RPMI7951 (cell line): Measurements from ENCODE around the gene WDR77. TPM values are rescaled to one million over a fixed set of nuclear protein-coding genes. Genes with fewer than 3 reads are reported as not detected.
A peak's percentile ranks its signal among the peaks of the same experiment; 100 is the strongest.

Experiments used
- DNase-seq: peaks from one replicate; pipeline ENCODE4 v3.0.0-alpha.2; 2012; ENCODE audit warnings: low read depth
- total RNA-seq: library from RNA; depleted of rRNA; stranded (reverse); fragments of >200 nt; shearing (Covaris generic); gene quantifications from 2 replicates; pipeline ENCODE4 v1.2.3, GENCODE V29; 2014

Gene WDR77
- total RNA-seq, 1 experiment from 2014 or later, result 62.8 TPM

- DNase-seq, result no peak
Measured at GRCh38 chr1:111469539-111469938, 20.5 kb upstream of the WDR77 start.

GRCh38 chr1:111468717-111469100 is 19.7 kb upstream of the WDR77 start:
- DNase-seq, result no peak

DNA sequence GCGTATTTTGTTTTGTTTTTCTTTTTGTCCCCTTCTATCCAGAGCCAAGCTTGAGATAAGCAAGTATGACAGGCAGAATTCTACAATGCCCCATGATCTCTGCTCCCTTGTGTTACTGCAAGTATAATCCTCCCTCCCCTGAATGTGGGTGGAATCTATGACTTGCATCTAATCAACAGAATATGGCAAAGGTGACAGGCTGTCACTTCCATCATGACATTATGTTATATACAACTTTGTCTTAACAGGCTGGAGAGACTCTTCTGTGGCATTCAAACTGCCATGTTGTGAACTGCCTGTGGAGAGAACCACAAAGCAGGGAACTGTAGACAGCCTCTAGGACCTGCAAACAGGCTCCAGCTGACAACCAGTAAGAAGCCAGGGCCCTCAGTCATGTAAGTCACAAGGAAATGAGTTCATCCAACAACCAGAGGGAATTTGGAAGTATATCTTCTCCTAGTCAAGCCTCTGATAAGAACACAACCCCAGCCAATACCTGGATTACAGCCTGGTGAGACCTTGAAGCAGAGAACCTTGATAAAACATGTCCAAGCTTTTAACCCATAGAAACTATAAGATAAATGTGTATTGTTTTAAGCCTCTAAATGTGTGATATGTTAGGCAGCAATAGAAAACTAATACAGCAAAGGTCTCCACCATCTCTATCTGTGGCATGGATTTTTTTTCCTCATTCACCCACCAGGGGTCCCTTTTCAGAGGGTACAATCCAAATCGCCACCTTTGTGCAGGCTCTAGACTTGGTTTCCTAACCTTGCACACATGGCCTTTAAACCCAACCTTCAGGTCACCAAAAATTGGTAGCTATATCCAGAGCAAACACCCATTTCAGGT is 19.0 kb upstream of the WDR77 start:
- DNase-seq, result no peak

DNA sequence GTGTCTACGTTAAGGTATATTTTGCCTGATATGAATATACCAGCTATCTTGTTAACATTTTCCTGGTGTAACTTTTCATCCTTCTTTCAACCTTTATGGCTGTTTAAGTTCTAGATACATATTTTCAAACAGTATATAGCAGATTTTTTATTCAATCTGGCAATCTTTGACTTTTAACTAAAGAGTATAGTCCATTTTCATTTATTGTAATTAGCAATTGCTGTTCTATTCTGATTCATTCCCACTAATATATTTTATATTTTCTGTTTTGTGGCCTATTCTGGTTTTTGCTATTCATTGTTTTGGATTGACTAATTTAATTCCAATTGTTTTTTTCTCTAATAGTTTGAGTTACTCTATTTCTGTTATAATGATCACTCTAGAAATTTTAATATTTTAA is 17.4 kb upstream of the WDR77 start:
- DNase-seq, result no peak

DNA sequence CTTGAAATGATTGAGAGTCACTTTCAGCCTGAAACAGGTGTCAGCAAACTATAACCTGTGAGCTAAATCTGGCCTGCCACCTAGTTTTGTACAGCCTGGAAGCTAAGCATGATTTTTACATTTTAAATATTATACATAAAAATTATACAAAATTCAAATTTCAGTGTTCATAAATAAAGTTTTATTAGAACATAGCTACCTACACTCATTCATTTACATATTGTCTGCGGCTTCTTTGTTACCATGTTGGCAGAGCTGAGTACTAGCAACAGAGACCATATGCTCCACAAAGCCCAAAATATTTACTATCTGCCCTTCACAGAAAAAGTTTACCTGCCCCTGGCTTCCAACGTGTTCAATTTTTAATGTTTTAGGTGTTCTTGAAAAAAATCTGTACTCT is 16.7 kb upstream of the WDR77 start:
- DNase-seq, result no peak

DNA sequence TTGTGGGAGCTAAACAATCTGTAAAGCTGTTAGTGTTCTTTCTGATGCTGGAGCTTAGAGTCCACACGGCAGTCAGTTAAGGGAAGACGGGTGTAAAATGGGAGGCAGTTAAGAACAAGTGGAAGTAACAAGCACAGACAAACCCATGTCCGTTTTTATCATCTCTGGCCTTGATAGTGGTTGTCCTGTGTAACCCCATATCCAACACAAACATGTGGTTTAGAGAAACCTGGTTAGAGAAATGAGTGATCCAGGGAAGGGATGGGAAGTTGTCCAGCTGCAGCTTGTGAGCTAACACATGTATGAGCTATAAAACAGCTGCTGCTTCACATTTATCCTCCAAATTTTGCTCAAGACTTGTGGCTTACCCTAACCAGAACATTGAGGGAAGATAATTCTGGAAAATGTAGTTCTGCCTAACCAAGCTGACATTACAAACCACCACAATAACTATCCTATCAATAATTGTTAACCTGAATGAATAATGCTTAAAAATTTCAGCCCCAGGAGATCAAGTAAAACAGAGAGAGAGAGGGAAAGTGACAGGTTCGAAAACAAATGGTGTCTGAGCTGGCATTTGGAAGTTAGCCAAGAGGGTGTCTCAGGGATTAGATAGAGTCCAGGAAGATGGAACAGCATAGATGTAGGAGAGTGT is 14.1 kb upstream of the WDR77 start:
- peak; percentile 68 for DNase-seq

GRCh38 chr1:111462370-111463028 is 13.4 kb upstream of the WDR77 start:
- no peak for DNase-seq

DNA sequence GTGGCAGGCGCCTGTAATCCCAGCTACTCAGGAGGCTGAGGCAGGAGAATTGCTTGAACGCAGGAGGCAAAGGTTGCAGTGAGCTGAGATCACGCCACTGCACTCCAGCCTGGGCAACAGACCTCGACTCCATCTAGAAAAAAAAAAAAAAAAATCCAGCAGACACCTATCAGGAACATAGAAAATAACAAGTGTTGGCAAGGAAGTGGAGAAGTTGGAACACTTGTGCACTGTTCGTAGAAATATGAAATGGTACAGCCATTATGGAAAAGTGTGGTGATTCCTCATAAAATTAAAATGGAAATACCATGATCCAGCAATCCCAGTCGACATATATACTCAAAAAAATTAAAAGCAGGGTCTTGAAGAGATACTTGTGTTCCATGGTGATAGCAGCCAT is 12.7 kb upstream of the WDR77 start:
- DNase-seq, result no peak

DNA sequence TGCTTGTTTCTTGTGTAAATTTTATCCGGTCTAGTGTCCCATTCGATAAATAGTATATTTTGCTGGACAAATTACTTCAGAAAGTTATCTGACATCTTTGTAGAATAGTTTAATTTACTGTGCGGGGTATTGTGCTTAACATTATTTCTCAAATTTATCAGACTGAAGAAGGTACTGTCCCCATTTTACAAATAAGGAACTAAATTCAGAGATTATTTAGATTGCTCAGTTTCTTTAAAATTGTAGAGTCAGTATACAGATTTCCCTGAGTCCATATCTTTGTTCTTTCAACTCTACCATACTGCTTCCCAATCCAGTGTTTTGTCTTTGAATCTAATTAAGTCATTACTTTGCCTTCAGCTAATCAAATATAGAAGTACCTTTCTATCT is 6.6 kb upstream of the WDR77 start:
- no peak for DNase-seq

DNA sequence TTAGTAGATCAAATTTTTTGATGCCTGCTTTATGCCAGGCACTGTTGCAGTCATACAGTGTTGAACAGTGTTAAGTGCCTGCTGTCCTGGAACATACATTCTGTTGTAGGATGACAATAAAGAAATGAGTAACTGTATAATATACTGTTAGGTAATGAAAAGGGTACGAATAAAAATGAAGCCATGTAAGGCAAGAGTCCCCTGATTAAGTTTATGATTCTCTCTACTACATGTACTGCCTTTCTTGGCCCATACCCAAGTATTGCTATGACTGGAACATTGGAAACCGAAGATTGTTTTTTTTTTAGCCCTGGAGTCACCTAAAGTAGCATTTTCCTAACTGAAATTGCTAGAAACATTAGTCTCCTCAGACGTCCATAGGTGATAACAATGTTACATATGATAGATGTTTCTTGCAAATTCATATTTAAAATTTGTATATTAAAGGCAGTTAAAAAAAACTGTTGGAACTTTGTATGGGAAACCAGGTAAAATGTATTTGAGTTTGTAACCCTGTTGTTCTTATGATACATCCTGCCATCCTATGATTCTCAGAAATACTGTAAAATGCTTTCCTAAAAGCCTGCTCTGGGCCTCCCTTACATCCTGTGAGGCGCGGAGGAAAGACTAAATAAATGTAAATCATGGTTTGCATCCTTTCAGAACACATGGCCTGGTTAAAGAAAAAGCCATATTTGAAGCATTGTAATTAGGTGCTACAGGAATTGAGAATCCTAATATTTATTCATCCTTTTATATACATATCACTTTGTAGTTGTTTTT is 6.0 kb upstream of the WDR77 start:
- no peak for DNase-seq

DNA sequence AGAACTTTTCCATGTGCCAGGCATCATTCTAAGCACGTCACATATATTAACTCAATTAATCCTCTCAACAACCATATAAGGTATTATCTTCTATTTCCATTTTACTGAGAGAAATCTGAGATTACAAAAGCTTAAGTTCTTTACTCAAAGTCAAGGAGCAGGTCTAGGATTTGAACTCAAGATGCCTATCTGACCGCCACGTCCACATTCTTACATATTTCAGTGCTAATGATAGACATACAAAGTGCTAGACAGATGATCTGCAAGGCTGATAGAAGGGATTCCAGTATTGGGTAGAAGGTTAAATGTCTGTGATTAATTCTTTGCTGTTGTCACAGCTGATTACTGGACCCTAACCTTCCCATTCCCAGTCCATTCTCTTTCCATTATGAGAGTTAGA is 4.7 kb upstream of the WDR77 start:
- DNase-seq, result no peak

- DNase-seq, result no peak
Measured at GRCh38 chr1:111452581-111452980, 3.5 kb upstream of the WDR77 start.

- DNase-seq, result no peak
Measured at GRCh38 chr1:111450185-111450584, 1.1 kb upstream of the WDR77 start.

- DNase-seq, result no peak
Measured at GRCh38 chr1:111449703-111450017, 604 bp upstream of the WDR77 start.

DNA sequence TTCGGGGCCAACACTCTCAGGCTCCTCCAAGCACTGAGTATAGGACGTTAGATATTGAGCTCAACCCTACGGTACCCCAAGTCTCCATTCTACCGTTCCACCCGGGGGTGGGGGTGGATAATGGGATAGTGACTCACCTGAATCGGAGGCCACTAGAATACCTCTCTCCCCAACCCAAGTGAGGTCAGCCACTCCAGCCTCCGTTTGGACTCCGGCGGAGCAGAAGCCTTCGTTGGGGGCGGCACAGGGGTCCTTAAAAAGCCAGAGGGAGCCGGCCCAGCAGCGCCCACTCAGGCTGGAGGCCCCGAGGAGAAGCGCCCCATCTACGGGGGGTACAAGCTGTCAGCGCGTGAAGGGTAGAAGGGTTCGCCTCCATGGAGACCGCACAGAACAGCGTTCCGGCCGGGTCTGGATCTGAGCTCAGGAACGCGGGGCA is 556 bp downstream of the WDR77 start:
- peak; percentile 27 for DNase-seq

DNA sequence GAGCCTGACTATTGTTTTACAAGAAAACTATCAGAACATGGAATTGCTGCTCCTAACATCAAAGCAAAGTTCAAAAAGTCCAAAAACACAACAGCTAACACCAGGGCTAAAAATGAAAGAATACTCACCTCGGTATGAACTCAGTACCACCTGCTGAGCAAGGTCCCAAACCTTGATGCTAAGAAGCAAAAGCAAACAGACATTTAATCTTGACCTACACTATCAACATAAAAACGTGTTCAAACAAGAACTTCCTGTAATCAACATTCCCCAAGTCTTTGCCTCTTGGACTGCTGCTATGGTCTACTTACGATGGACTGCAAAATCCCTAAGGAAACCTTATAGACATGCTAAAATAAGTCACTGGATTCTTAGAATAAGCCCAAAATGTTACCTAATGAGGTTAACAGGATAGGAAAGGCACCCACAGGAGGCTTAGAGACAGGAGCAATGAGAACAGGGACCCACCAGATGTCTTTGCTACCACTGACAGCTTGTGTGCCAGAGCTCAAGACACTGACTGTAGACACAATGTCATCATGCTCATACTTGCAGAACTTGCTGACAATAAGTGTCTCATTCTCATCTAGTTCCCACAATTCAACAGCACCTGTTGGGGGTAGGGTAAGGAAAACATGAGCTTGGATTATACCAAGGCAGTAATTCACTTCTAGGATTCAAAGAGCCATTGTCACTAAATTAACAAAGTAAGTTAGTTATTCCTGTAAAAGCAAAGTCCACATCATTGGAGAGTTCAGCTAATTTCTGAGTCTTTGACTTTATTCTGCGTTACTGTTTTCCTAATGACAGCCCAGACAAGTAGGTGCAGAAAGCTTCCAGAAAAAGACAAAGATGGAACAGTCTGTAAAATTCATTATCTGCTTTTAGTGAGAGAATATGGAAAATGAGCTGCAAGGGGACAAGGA is 1.8 kb downstream of the WDR77 start:
- DNase-seq, result no peak

DNA sequence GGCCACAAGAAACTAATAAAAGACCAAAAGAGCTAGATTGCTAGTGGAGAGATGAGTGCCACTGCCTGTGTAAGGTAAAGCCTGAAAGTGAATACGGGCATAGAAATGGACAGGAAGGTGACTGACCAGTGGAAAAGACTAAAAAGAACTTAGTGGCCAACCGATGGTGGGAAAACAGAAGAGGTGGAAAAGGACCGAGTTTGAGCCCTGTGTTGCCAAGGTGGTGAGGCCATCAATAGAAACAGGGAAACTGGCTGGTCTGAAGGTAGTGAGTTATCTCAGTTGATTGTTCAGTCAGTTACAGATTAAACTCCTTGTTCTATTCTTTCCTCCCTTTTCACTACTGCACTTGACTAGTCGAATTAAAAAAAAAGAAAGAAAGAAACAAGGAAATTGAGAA is 2.5 kb downstream of the WDR77 start:
- no peak for DNase-seq

GRCh38 chr1:111444031-111444430 is 5.0 kb downstream of the WDR77 start:
- no peak for DNase-seq

GRCh38 chr1:111442457-111442856 is 6.6 kb downstream of the WDR77 start:
- DNase-seq, result no peak

GRCh38 chr1:111441573-111442192 is 7.4 kb downstream of the WDR77 start:
- DNase-seq, result no peak
